ENCODE results near the gene STAB2. TPM values are rescaled to one million over a fixed set of nuclear protein-coding genes. Genes with fewer than 3 reads are reported as not detected.

Gene STAB2
- total RNA-seq, 2 donors from 2014 or later = under 0.01 TPM; not detected in 1

- no peaks in the 10 kb centered on the region for H3K27me3 ChIP-seq
- no peak overlapping the region for H3K4me3 ChIP-seq
- ATAC-seq (no peak), DNase-seq (no peak)
- intact Hi-C loops (cut with DNase I) = no loop called here
- no peak overlapping the region for H3K27ac ChIP-seq
- H3K36me3 ChIP-seq (replicated peaks in 1 of 2; ENCODE audit: insufficient read depth in 1 of 2, low read depth in 2 of 2) = no peaks in the 10 kb centered on the region
- no peaks in the 10 kb centered on the region for H3K9me3 ChIP-seq
- TF ChIP-seq CTCF (IDR thresholded peaks at IDR 0.05) = no peak
- no peak for TF ChIP-seq POLR2A (IDR thresholded peaks at IDR 0.05)
- 86 to 92% methylated on average over 1 of the region's 1 CpG for WGBS, 2 donors
- no peaks in the 10 kb centered on the region for H3K4me1 ChIP-seq
These were observed 164.1 kb downstream of the STAB2 start for GRCh38 chr12:103751171-103751570.

DNA sequence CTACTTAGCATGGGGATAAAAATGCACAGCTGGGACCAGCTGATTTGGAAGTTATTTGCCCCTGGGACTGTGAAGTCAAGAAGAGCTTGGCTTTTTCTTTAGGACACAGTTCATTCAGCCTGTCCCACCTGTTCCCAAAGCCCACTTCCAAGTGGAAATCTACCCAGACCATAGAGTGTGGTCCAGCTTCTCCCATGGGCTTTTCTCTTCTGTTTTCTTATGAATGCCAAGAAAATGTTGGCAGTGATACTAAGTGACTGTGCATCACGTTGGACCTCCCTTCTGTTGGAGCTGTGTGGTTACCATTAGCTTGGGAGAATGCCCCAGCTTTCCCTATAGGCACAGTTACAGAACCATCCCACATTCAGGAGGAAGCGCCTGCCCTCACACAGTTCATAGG is 164.5 kb downstream of the STAB2 start:
- Histone ChIP-seq H3K4me3 (no peak overlapping the region), H3K4me1 (no peaks in the 10 kb centered on the region), H3K36me3 (replicated peaks in 1 of 2; ENCODE audit: insufficient read depth in 1 of 2, low read depth in 2 of 2) (no peaks in the 10 kb centered on the region), H3K27ac (no peak overlapping the region), H3K27me3 (no peaks in the 10 kb centered on the region), H3K9me3 (no peaks in the 10 kb centered on the region)
- WGBS, 2 donors = 54 to 60% methylated on average over 2 of the region's 2 CpGs
- ATAC-seq = no peak
- TF ChIP-seq CTCF (IDR thresholded peaks at IDR 0.05) (no peak), POLR2A (IDR thresholded peaks at IDR 0.05) (no peak)
- intact Hi-C loops (cut with DNase I) = no loop called here
- no peak for DNase-seq

DNA sequence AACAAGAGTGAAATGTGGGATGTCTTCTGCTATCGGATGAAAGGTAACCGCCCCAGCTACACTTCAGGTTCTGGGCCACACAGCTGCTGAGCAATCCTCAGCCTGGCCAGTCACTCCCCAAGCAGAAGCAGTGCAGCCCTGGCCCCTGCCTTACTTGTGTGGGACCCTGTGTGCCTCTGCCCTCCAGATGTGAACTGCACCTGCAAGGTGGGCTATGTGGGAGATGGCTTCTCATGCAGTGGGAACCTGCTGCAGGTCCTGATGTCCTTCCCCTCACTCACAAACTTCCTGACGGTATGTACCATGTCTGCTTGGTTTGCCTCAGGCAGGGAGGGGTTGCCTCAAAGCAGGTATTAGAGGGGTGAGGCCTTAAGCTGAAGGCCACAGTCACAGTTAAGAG is 168.4 kb downstream of the STAB2 start:
- intact Hi-C loops (cut with DNase I) = no loop called here
- Histone ChIP-seq H3K4me1 (no peaks in the 10 kb centered on the region), H3K27ac (no peak overlapping the region), H3K4me3 (no peak overlapping the region), H3K9me3 (no peaks in the 10 kb centered on the region), H3K36me3 (replicated peaks in 1 of 2; ENCODE audit: insufficient read depth in 1 of 2, low read depth in 2 of 2) (no peaks in the 10 kb centered on the region), H3K27me3 (no peaks in the 10 kb centered on the region)
- DNase-seq (no peak), ATAC-seq (no peak)
- 50% methylated on average over 2 of the region's 3 CpGs for WGBS, 2 donors
- TF ChIP-seq CTCF (IDR thresholded peaks at IDR 0.05) (no peak), POLR2A (IDR thresholded peaks at IDR 0.05) (no peak)

GRCh38 chr12:103756443-103756842 is 169.4 kb downstream of the STAB2 start:
- H3K4me1 ChIP-seq = no peaks in the 10 kb centered on the region
- intact Hi-C loops (cut with DNase I) = no loop called here
- no peaks in the 10 kb centered on the region for H3K36me3 ChIP-seq (replicated peaks in 1 of 2; ENCODE audit: insufficient read depth in 1 of 2, low read depth in 2 of 2)
- no peak overlapping the region for H3K4me3 ChIP-seq
- ATAC-seq (no peak), DNase-seq (no peak)
- TF ChIP-seq POLR2A (IDR thresholded peaks at IDR 0.05) (no peak), CTCF (IDR thresholded peaks at IDR 0.05) (no peak)
- no peaks in the 10 kb centered on the region for H3K9me3 ChIP-seq
- WGBS, 2 donors = 88 to 94% methylated on average over 5 of the region's 5 CpGs
- no peak overlapping the region for H3K27ac ChIP-seq
- no peaks in the 10 kb centered on the region for H3K27me3 ChIP-seq

- Histone ChIP-seq H3K4me1 (no peaks in the 10 kb centered on the region), H3K9me3 (no peaks in the 10 kb centered on the region), H3K27me3 (no peaks in the 10 kb centered on the region), H3K36me3 (replicated peaks in 1 of 2; ENCODE audit: insufficient read depth in 1 of 2, low read depth in 2 of 2) (no peaks in the 10 kb centered on the region), H3K27ac (no peak overlapping the region), H3K4me3 (no peak overlapping the region)
- no peak for DNase-seq
- TF ChIP-seq CTCF (IDR thresholded peaks at IDR 0.05) = no peak
- TF ChIP-seq POLR2A (IDR thresholded peaks at IDR 0.05) = no peak
- intact Hi-C loops (cut with DNase I) = no loop called here
- 90 to 92% methylated on average over 1 of the region's 1 CpG for WGBS, 2 donors
- no peak for ATAC-seq
These were observed 170.2 kb downstream of the STAB2 start for GRCh38 chr12:103757248-103757647.

Measured in body of pancreas (tissue), 4 donors.